ENCODE data around the gene SFXN5. TPM values are rescaled to one million over a fixed set of nuclear protein-coding genes. Genes with fewer than 3 reads are reported as not detected.
"Not testable (repeated sequence)": the region's sequence is repeated elsewhere in the genome, so short reads cannot be mapped to it uniquely, and the experiment has no call there.

SFXN5 gene
- total and polyA plus RNA-seq, 4 donors, result 6.3 to 20.7 (median 14.8) TPM

GRCh38 chr2:72908741-72909140 is 162.8 kb downstream of the SFXN5 start:
- intact Hi-C loops (cut with DNase I), result no loop called here
- no peak for DNase-seq
- Histone ChIP-seq H3K4me1 (ENCODE audit: control insufficient read depth in 1 of 2, insufficient read depth in 2 of 2, low read length in 2 of 2) (no peaks in the 10 kb centered on the region), H3K9me3 (ENCODE audit: control insufficient read depth, low read length) (no peaks in the 10 kb centered on the region), H3K27me3 (ENCODE audit: control insufficient read depth in 1 of 2, insufficient read depth in 2 of 2, low read length in 1 of 2) (peaks cover 0 to 3% of the 10 kb centered on the region in 2 donors), H3K36me3 (ENCODE audit: control insufficient read depth in 1 of 2, insufficient read depth in 2 of 2, low read length in 1 of 2) (no peaks in the 10 kb centered on the region), H3K27ac (ENCODE audit: low read depth in 1 of 2, low read length in 2 of 2) (no peak overlapping the region), H3K4me3 (ENCODE audit: low read length in 2 of 2) (no peak overlapping the region)
- ATAC-seq (ENCODE audit: low FRiP score), result no peak
- WGBS, 2 donors, result 82 to 88% methylated on average over 3 of the region's 3 CpGs

GRCh38 chr2:72907369-72907768 is 164.1 kb downstream of the SFXN5 start:
- H3K4me3 ChIP-seq (ENCODE audit: low read length in 2 of 2); H3K36me3 ChIP-seq (ENCODE audit: control insufficient read depth in 1 of 2, insufficient read depth in 2 of 2, low read length in 1 of 2); H3K4me1 ChIP-seq (ENCODE audit: control insufficient read depth in 1 of 2, insufficient read depth in 2 of 2, low read length in 2 of 2); DNase-seq; H3K9me3 ChIP-seq (ENCODE audit: control insufficient read depth, low read length); ATAC-seq (ENCODE audit: low FRiP score); intact Hi-C loops (cut with DNase I); H3K27ac ChIP-seq (ENCODE audit: low read depth in 1 of 2, low read length in 2 of 2); H3K27me3 ChIP-seq (ENCODE audit: control insufficient read depth in 1 of 2, insufficient read depth in 2 of 2, low read length in 1 of 2): not testable (repeated sequence)
- 89 to 90% methylated on average over 13 of the region's 13 CpGs for WGBS, 2 donors

GRCh38 chr2:72901426-72901825 is 170.1 kb downstream of the SFXN5 start:
- no peaks in the 10 kb centered on the region for H3K9me3 ChIP-seq (ENCODE audit: control insufficient read depth, low read length)
- intact Hi-C loops (cut with DNase I), result no loop called here
- ATAC-seq (ENCODE audit: low FRiP score) (no peak), DNase-seq (no peak)
- H3K27me3 ChIP-seq (ENCODE audit: control insufficient read depth in 1 of 2, insufficient read depth in 2 of 2, low read length in 1 of 2), result peaks cover 0 to 1% of the 10 kb centered on the region in 2 donors
- H3K4me3 ChIP-seq (ENCODE audit: low read length in 2 of 2), result no peak overlapping the region
- WGBS, 2 donors, result 63 to 84% methylated on average over 3 of the region's 3 CpGs
- no peak overlapping the region for H3K27ac ChIP-seq (ENCODE audit: low read depth in 1 of 2, low read length in 2 of 2)
- no peaks in the 10 kb centered on the region for H3K36me3 ChIP-seq (ENCODE audit: control insufficient read depth in 1 of 2, insufficient read depth in 2 of 2, low read length in 1 of 2)
- no peaks in the 10 kb centered on the region for H3K4me1 ChIP-seq (ENCODE audit: control insufficient read depth in 1 of 2, insufficient read depth in 2 of 2, low read length in 2 of 2)

GRCh38 chr2:72900191-72900825 is 171.2 kb downstream of the SFXN5 start:
- Histone ChIP-seq H3K27ac (ENCODE audit: low read depth in 1 of 2, low read length in 2 of 2) (no peak overlapping the region), H3K27me3 (ENCODE audit: control insufficient read depth in 1 of 2, insufficient read depth in 2 of 2, low read length in 1 of 2) (peaks cover 0 to 1% of the 10 kb centered on the region in 2 donors), H3K9me3 (ENCODE audit: control insufficient read depth, low read length) (no peaks in the 10 kb centered on the region), H3K36me3 (ENCODE audit: control insufficient read depth in 1 of 2, insufficient read depth in 2 of 2, low read length in 1 of 2) (no peaks in the 10 kb centered on the region), H3K4me3 (ENCODE audit: low read length in 2 of 2) (no peak overlapping the region), H3K4me1 (ENCODE audit: control insufficient read depth in 1 of 2, insufficient read depth in 2 of 2, low read length in 2 of 2) (no peaks in the 10 kb centered on the region)
- ATAC-seq (ENCODE audit: low FRiP score) (no peak), DNase-seq (no peak)
- intact Hi-C loops (cut with DNase I), result no loop called here
- 85 to 94% methylated on average over 5 of the region's 5 CpGs for WGBS, 2 donors

- H3K27ac ChIP-seq (ENCODE audit: low read depth in 1 of 2, low read length in 2 of 2), result no peak overlapping the region
- no peaks in the 10 kb centered on the region for H3K9me3 ChIP-seq (ENCODE audit: control insufficient read depth, low read length)
- H3K4me1 ChIP-seq (ENCODE audit: control insufficient read depth in 1 of 2, insufficient read depth in 2 of 2, low read length in 2 of 2), result no peaks in the 10 kb centered on the region
- H3K4me3 ChIP-seq (ENCODE audit: low read length in 2 of 2), result no peak overlapping the region
- no peak for ATAC-seq (ENCODE audit: low FRiP score)
- 87 to 88% methylated on average over 2 of the region's 2 CpGs for WGBS, 2 donors
- intact Hi-C loops (cut with DNase I), result loop anchor here in 1 of 2 donors (10.0 kb wide), 1 partner anchor 186 kb away; no protein-coding TSS in a partner anchor
- H3K36me3 ChIP-seq (ENCODE audit: control insufficient read depth in 1 of 2, insufficient read depth in 2 of 2, low read length in 1 of 2), result no peaks in the 10 kb centered on the region
- H3K27me3 ChIP-seq (ENCODE audit: control insufficient read depth in 1 of 2, insufficient read depth in 2 of 2, low read length in 1 of 2), result peaks cover 0 to 1% of the 10 kb centered on the region in 2 donors
- no peak for DNase-seq
Observed at GRCh38 chr2:72898585-72898906, 173.0 kb downstream of the SFXN5 start.

GRCh38 chr2:72897785-72898584 is 173.5 kb downstream of the SFXN5 start:
- WGBS, 2 donors, result 81 to 84% methylated on average over 18 of the region's 18 CpGs
- H3K4me3 ChIP-seq (ENCODE audit: low read length in 2 of 2), result no peak overlapping the region
- no peak for ATAC-seq (ENCODE audit: low FRiP score)
- H3K36me3 ChIP-seq (ENCODE audit: control insufficient read depth in 1 of 2, insufficient read depth in 2 of 2, low read length in 1 of 2), result no peaks in the 10 kb centered on the region
- no peaks in the 10 kb centered on the region for H3K9me3 ChIP-seq (ENCODE audit: control insufficient read depth, low read length)
- intact Hi-C loops (cut with DNase I), result loop anchor here in 1 of 2 donors (10.0 kb wide), 1 partner anchor 187 kb away; no protein-coding TSS in a partner anchor
- no peak for DNase-seq
- H3K27me3 ChIP-seq (ENCODE audit: control insufficient read depth in 1 of 2, insufficient read depth in 2 of 2, low read length in 1 of 2), result peaks cover 0 to 1% of the 10 kb centered on the region in 2 donors
- H3K27ac ChIP-seq (ENCODE audit: low read depth in 1 of 2, low read length in 2 of 2), result no peak overlapping the region
- H3K4me1 ChIP-seq (ENCODE audit: control insufficient read depth in 1 of 2, insufficient read depth in 2 of 2, low read length in 2 of 2), result no peaks in the 10 kb centered on the region

GRCh38 chr2:72896446-72896845 is 175.1 kb downstream of the SFXN5 start:
- DNase-seq, result no peak
- intact Hi-C loops (cut with DNase I), result loop anchor here in 1 of 2 donors (10.0 kb wide), 1 partner anchor 188 kb away; no protein-coding TSS in a partner anchor
- H3K27me3 ChIP-seq (ENCODE audit: control insufficient read depth in 1 of 2, insufficient read depth in 2 of 2, low read length in 1 of 2), result no peaks in the 10 kb centered on the region
- H3K9me3 ChIP-seq (ENCODE audit: control insufficient read depth, low read length), result no peaks in the 10 kb centered on the region
- H3K4me1 ChIP-seq (ENCODE audit: control insufficient read depth in 1 of 2, insufficient read depth in 2 of 2, low read length in 2 of 2), result no peaks in the 10 kb centered on the region
- H3K36me3 ChIP-seq (ENCODE audit: control insufficient read depth in 1 of 2, insufficient read depth in 2 of 2, low read length in 1 of 2), result no peaks in the 10 kb centered on the region
- no peak overlapping the region for H3K4me3 ChIP-seq (ENCODE audit: low read length in 2 of 2)
- no peak overlapping the region for H3K27ac ChIP-seq (ENCODE audit: low read depth in 1 of 2, low read length in 2 of 2)
- no peak for ATAC-seq (ENCODE audit: low FRiP score)
- WGBS, 2 donors, result 78 to 85% methylated on average over 4 of the region's 4 CpGs

- no peak overlapping the region for H3K4me3 ChIP-seq (ENCODE audit: low read length in 2 of 2)
Observed at GRCh38 chr2:72895759-72896281, 175.7 kb downstream of the SFXN5 start.

More at GRCh38 chr2:72895759-72896281, 175.7 kb downstream of the SFXN5 start:
- H3K36me3 ChIP-seq (ENCODE audit: control insufficient read depth in 1 of 2, insufficient read depth in 2 of 2, low read length in 1 of 2), result no peaks in the 10 kb centered on the region
- ATAC-seq (ENCODE audit: low FRiP score), result peak; percentile 4
- H3K4me1 ChIP-seq (ENCODE audit: control insufficient read depth in 1 of 2, insufficient read depth in 2 of 2, low read length in 2 of 2), result no peaks in the 10 kb centered on the region
- intact Hi-C loops (cut with DNase I), result loop anchor here in 1 of 2 donors (10.0 kb wide), 1 partner anchor 189 kb away; no protein-coding TSS in a partner anchor
- H3K27me3 ChIP-seq (ENCODE audit: control insufficient read depth in 1 of 2, insufficient read depth in 2 of 2, low read length in 1 of 2), result no peaks in the 10 kb centered on the region
- peak in 1 of 2 donors; percentile 57 for DNase-seq
- H3K27ac ChIP-seq (ENCODE audit: low read depth in 1 of 2, low read length in 2 of 2), result no peak overlapping the region
- H3K9me3 ChIP-seq (ENCODE audit: control insufficient read depth, low read length), result no peaks in the 10 kb centered on the region
- WGBS, 2 donors, result 7 to 8% methylated on average over 16 of the region's 16 CpGs
